NCI-H82 (cell line): ENCODE results near the gene PLXNA4.

Source experiments
- DNase-seq: peaks from one replicate; lab custom pipeline; 2025; lab: John Stamatoyannopoulos, UW

The PLXNA4 gene

GRCh38 chr7:132440151-132440550 is 136.1 kb downstream of the PLXNA4 start:
- DNase-seq = no peak

- DNase-seq = no peak
Observed at GRCh38 chr7:132438926-132439325, 137.3 kb downstream of the PLXNA4 start.

GRCh38 chr7:132437730-132438129 is 138.5 kb downstream of the PLXNA4 start:
- DNase-seq = no peak

- no peak for DNase-seq
Observed at GRCh38 chr7:132436121-132436520, 140.1 kb downstream of the PLXNA4 start.

GRCh38 chr7:132435016-132435990 is 141.0 kb downstream of the PLXNA4 start:
- DNase-seq = peak; percentile 2

- DNase-seq = no peak
Observed at GRCh38 chr7:132434041-132434440, 142.2 kb downstream of the PLXNA4 start.

GRCh38 chr7:132433301-132433700 is 143.0 kb downstream of the PLXNA4 start:
- DNase-seq = no peak

- no peak for DNase-seq
Observed at GRCh38 chr7:132430861-132431822, 145.1 kb downstream of the PLXNA4 start.

GRCh38 chr7:132430041-132430855 is 146.0 kb downstream of the PLXNA4 start:
- DNase-seq = peak; percentile 68

GRCh38 chr7:132429181-132429580 is 147.1 kb downstream of the PLXNA4 start:
- DNase-seq = no peak

GRCh38 chr7:132428247-132428919 is 147.9 kb downstream of the PLXNA4 start:
- no peak for DNase-seq

GRCh38 chr7:132425942-132426341 is 150.3 kb downstream of the PLXNA4 start:
- DNase-seq = no peak

- DNase-seq = no peak
Observed at GRCh38 chr7:132424821-132425724, 151.2 kb downstream of the PLXNA4 start.

- DNase-seq = no peak
Observed at GRCh38 chr7:132424277-132424676, 152.0 kb downstream of the PLXNA4 start.

GRCh38 chr7:132423594-132424200 is 152.6 kb downstream of the PLXNA4 start:
- no peak for DNase-seq

GRCh38 chr7:132422502-132423111 is 153.7 kb downstream of the PLXNA4 start:
- peak; percentile 58 for DNase-seq

GRCh38 chr7:132420527-132420926 is 155.7 kb downstream of the PLXNA4 start:
- no peak for DNase-seq

- no peak for DNase-seq
Observed at GRCh38 chr7:132419542-132419941, 156.7 kb downstream of the PLXNA4 start.

- no peak for DNase-seq
Observed at GRCh38 chr7:132418840-132419239, 157.4 kb downstream of the PLXNA4 start.
